AG09309 (cell line): ENCODE measurements around the gene OR6C2.
"Not testable (repeated sequence)": the region's sequence is repeated elsewhere in the genome, so short reads cannot be mapped to it uniquely, and the experiment has no call there.

ENCODE experiments used
- DNase-seq: peaks from one replicate; pipeline ENCODE4 v3.0.0-alpha.2; 2010; ENCODE audit warnings: low read depth
- H3K4me3 ChIP-seq: 2 replicates; pipeline ENCODE4 v1.5.1; 2011; ENCODE audit warnings: mild to moderate bottlenecking, low read depth, low read length, moderate library complexity; ENCODE audit not compliant: control insufficient read depth
- CTCF ChIP-seq: IDR thresholded peaks from 2 replicates; pipeline ENCODE4 v1.5.1; 2011; ENCODE audit warnings: mild to moderate bottlenecking, low read depth, low read length, inconsistent platforms; ENCODE audit not compliant: insufficient read depth, control insufficient read depth; ENCODE audit errors: missing control alignments

Gene OR6C2

GRCh38 chr12:55443776-55444175, at the start of gene OR6C2:
Gene OR6C2 (plus strand): TSS chr12:55444076. CDS start chr12:55452214, 8,138 bp downstream.
- H3K4me3 ChIP-seq: no peak within 1 kb of the TSS
- TF ChIP-seq CTCF: no peak
- DNase-seq: no peak

- no peak for TF ChIP-seq CTCF
- no peak overlapping the region for H3K4me3 ChIP-seq
- no peak for DNase-seq
These were observed 47.5 kb upstream of the OR6C2 start for GRCh38 chr12:55396326-55396725.

GRCh38 chr12:55400229-55400628, 43.6 kb upstream of the OR6C2 start, which contains the start of gene OR6C65:
Gene OR6C65 (plus strand): TSS chr12:55400529. CDS start chr12:55400529, 0 bp downstream.
- no peak for TF ChIP-seq CTCF
- DNase-seq: no peak
- no peak within 1 kb of the TSS for H3K4me3 ChIP-seq

GRCh38 chr12:55407866-55408265, 36.0 kb upstream of the OR6C2 start:
- TF ChIP-seq CTCF: no peak
- DNase-seq: no peak
- no peak overlapping the region for H3K4me3 ChIP-seq

- DNase-seq, H3K4me3 ChIP-seq: not testable (repeated sequence)
These were observed 34.7 kb upstream of the OR6C2 start for GRCh38 chr12:55409133-55409532.

DNA sequence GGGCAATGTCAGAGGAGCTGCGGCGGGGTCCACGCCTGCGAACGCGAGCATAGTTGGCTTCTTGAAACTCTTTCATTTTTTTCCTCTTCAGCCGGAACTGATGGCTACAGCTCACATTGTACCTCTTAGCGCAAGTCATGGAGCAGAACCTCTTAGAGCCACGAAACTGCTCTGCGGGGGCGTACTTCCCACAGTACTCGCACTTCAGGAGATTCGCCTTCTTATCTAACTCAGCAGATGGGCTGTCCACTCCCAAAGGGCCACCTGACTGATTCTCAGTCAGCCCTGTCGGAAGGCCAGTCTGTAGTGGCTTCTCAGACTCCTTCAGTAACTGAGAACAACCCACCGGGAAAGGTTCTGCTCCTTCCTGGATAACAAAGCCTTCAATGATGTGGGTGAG, 31.7 kb upstream of the OR6C2 start:
- DNase-seq, H3K4me3 ChIP-seq: not testable (repeated sequence)

DNA sequence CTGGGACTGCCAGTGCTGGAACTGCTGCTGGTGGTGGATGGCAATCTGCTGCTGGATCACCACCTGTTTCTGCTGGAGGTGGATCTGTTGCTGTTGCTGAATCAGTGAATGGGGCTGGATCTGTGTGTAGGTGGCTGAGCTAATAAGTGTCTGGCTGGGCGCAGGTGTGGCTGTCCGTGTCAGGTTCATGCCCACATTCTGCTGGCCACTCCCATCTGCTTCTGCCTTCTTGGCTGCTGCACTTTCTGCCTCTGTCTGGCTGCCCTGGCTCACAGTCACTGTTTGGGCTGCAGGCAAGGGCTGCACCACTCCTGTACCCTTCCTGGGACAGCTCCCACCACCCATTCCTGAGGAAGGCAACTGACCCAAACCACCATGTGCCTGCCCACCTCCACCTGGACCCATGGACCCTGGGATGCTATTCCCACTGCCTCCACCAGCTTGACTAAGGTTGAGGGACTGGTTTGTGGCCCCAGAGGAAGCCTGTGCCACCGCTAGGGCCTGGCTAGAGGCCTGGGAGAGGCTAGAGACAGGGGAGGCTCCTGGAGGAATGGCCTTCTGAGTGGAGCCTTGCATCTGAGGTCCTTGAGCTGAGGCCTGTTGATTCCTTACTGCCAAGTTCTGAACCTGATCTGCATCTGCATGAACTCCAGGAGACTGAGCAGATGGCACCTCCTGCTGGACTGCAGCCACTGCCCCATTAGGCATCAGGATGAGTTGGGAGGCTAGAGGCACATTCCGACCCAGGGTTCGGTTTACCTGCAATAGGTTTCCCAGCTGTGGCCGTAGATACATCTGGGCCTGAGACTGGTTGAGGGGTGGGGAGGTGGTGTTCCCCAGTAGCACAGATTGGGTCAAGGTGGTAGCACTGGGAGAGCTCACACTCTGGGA, 30.1 kb upstream of the OR6C2 start:
- not testable (repeated sequence) for H3K4me3 ChIP-seq, DNase-seq

DNA sequence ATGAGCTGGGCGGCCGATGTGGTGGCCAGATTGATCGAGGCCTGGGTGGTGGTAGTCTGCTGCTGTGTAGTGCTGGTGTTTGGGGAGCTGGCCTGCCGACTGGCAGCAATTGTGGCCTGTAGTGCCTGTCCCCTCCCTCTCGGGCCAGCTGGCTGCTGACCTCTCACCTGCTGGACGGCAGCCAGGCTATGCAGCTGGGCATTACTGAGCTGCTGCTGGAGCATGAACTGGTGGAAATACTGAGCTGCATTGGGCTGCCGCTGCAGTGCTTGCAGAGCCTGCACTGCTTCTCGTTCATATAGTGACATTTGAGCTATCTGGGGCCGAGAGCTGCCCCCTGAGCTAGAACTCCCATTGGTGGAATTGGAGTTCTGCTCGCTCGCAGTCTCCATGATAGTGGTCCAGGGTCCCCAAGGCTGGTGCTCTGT, 29.5 kb upstream of the OR6C2 start:
- not testable (repeated sequence) for H3K4me3 ChIP-seq, DNase-seq

- H3K4me3 ChIP-seq: not testable (repeated sequence)
These were observed 29.0 kb upstream of the OR6C2 start for GRCh38 chr12:55414889-55415288.

More at GRCh38 chr12:55414889-55415288, 29.0 kb upstream of the OR6C2 start:
- not testable (repeated sequence) for DNase-seq
